Esophagus muscularis mucosa (tissue), 4 donors: ENCODE data around the gene C1orf21. TPM values are rescaled to one million over a fixed set of nuclear protein-coding genes. Genes with fewer than 3 reads are reported as not detected.

ENCODE experiments used
- DNase-seq: peaks from one replicate; pipeline ENCODE4 v3.0.0-alpha.2; 2017; ENCODE audit errors: extremely low spot score
- H3K27ac ChIP-seq, 4 donors: fragments of 200-600 bp; sonication (generic); replicated peaks in 1 of 4; 1 replicate in 3 of 4; 2 replicates in 1 of 4; pipeline ENCODE4 v1.5.1; 2016 to 2019; ENCODE audit warnings: mild to moderate bottlenecking in 1 of 4
- H3K27me3 ChIP-seq, 4 donors: fragments of 200-600 bp; sonication (generic); one replicate each; pipeline versions ENCODE4 v1.5.1 to v1.6.0; 2016 to 2019
- H3K36me3 ChIP-seq, 4 donors: fragments of 200-600 bp; sonication (generic); one replicate each; pipeline ENCODE4 v1.5.1; 2016 to 2019
- H3K4me1 ChIP-seq, 4 donors: fragments of 200-600 bp; sonication (generic); one replicate each; pipeline ENCODE4 v1.5.1; 2016 to 2019
- H3K4me3 ChIP-seq, 4 donors: fragments of 200-600 bp; sonication (generic); 1 replicate in 2 of 4; 2 replicates in 2 of 4; pipeline ENCODE4 v1.5.1; 2016 to 2019; ENCODE audit warnings: mild to moderate bottlenecking in 4 of 4, moderate library complexity in 1 of 4
- H3K9me3 ChIP-seq, 4 donors: fragments of 200-600 bp; sonication (generic); 1 replicate in 3 of 4; 2 replicates in 1 of 4; pipeline ENCODE4 v1.5.1; 2016 to 2019
- CTCF ChIP-seq, 3 experiments: fragments of 200-600 bp in 2 of 3; fragments of 450-650 bp in 1 of 3; sonication (generic) in 2 of 3; IDR thresholded peaks; one replicate each; pipeline ENCODE4 v1.5.1; 2017 to 2019; ENCODE audit warnings: antibody characterized with exemption in 3 of 3, mild to moderate bottlenecking in 2 of 3, moderate library complexity in 1 of 3
- EP300 ChIP-seq: sonication (generic); formaldehyde crosslinking; IDR thresholded peaks from one replicate; pipeline ENCODE4 v1.6.1; 2017; ENCODE audit warnings: antibody characterized with exemption
- POLR2A ChIP-seq: fragments of 450-650 bp; IDR thresholded peaks from one replicate; pipeline ENCODE4 v1.6.1; 2017; ENCODE audit warnings: antibody characterized with exemption, moderate library complexity, mild to moderate bottlenecking, low read depth
- POLR2AphosphoS5 ChIP-seq, 2 donors: sonication (generic); formaldehyde crosslinking; IDR thresholded peaks; one replicate each; pipeline ENCODE4 v1.6.1; 2017; ENCODE audit warnings: antibody characterized with exemption in 2 of 2
- WGBS: methylation state at CpG from one replicate; pipeline ENCODE4 v1.1.5; 2018; 5-methylcytosine and 5-hydroxymethylcytosine counted together
- intact Hi-C: fragments of 100-400 bp; cut with DNase I; formaldehyde crosslinking; loops from one replicate; pipeline ENCODE4 v1.15.1; 2023
- total RNA-seq, 4 donors: library from RNA; depleted of rRNA; stranded (reverse); fragments of >200 nt; gene quantifications; one replicate each; pipeline versions ENCODE4 v1.1.0 to v1.2.1, GENCODE V29; 2016

Gene C1orf21
- total RNA-seq, 4 donors from 2014 or later = 39.5 to 91.7 (median 58.8) TPM

- WGBS = 86% methylated on average over 5 of the region's 5 CpGs
- TF ChIP-seq CTCF (IDR thresholded peaks at IDR 0.05) (no peak), EP300 (no peak), POLR2A (no peak), POLR2AphosphoS5 (IDR thresholded peaks at IDR 0.05) (no peak)
Observed at GRCh38 chr1:184419350-184420161, 32.7 kb downstream of the C1orf21 start.

GRCh38 chr1:184422490-184423233, 35.8 kb downstream of the C1orf21 start:
- Histone ChIP-seq H3K9me3 (no peaks in the 10 kb centered on the region), H3K27ac (no peak overlapping the region), H3K4me3 (no peak overlapping the region), H3K36me3 (no peaks in the 10 kb centered on the region), H3K4me1 (peaks cover 22 to 68% (median 57%) of the 10 kb centered on the region in 4 donors), H3K27me3 (no peaks in the 10 kb centered on the region)
- 77% methylated on average over 9 of the region's 9 CpGs for WGBS
- intact Hi-C loops = no loop called here
- TF ChIP-seq EP300 (no peak), POLR2AphosphoS5 (IDR thresholded peaks at IDR 0.05) (no peak), CTCF (IDR thresholded peaks at IDR 0.05) (no peak), POLR2A (no peak)
- no peak for DNase-seq

More at GRCh38 chr1:184419350-184420161, 32.7 kb downstream of the C1orf21 start:
- no peak overlapping the region for H3K27ac ChIP-seq
- H3K9me3 ChIP-seq = no peaks in the 10 kb centered on the region
- intact Hi-C loops = no loop called here
- peaks cover 26 to 70% (median 62%) of the 10 kb centered on the region in 4 donors for H3K4me1 ChIP-seq
- H3K4me3 ChIP-seq = no peak overlapping the region
- H3K36me3 ChIP-seq = no peaks in the 10 kb centered on the region
- no peak for DNase-seq
- no peaks in the 10 kb centered on the region for H3K27me3 ChIP-seq

- no peak overlapping the region for H3K27ac ChIP-seq
- no peaks in the 10 kb centered on the region for H3K9me3 ChIP-seq
- no peak for DNase-seq
- H3K36me3 ChIP-seq = no peaks in the 10 kb centered on the region
- no peak for TF ChIP-seq POLR2AphosphoS5 (IDR thresholded peaks at IDR 0.05)
- TF ChIP-seq CTCF (IDR thresholded peaks at IDR 0.05) = no peak
- no peak for TF ChIP-seq POLR2A
- TF ChIP-seq EP300 = no peak
- peaks cover 15 to 68% (median 47%) of the 10 kb centered on the region in 4 donors for H3K4me1 ChIP-seq
- intact Hi-C loops = no loop called here
- H3K4me3 ChIP-seq = no peak overlapping the region
- H3K27me3 ChIP-seq = no peaks in the 10 kb centered on the region
- 88% methylated on average over 2 of the region's 2 CpGs for WGBS
Observed at GRCh38 chr1:184423649-184424048, 36.8 kb downstream of the C1orf21 start.

GRCh38 chr1:184424157-184424556, 37.3 kb downstream of the C1orf21 start:
- H3K4me3 ChIP-seq = no peak overlapping the region
- intact Hi-C loops = no loop called here
- no peak for TF ChIP-seq POLR2AphosphoS5 (IDR thresholded peaks at IDR 0.05)
- no peak for TF ChIP-seq EP300
- TF ChIP-seq CTCF (IDR thresholded peaks at IDR 0.05) = no peak
- no peak for TF ChIP-seq POLR2A
- no peak for DNase-seq
- H3K27me3 ChIP-seq = no peaks in the 10 kb centered on the region
- peaks cover 14 to 68% (median 44%) of the 10 kb centered on the region in 4 donors for H3K4me1 ChIP-seq
- H3K36me3 ChIP-seq = no peaks in the 10 kb centered on the region
- no peak overlapping the region for H3K27ac ChIP-seq
- H3K9me3 ChIP-seq = no peaks in the 10 kb centered on the region
- 74% methylated on average over 3 of the region's 3 CpGs for WGBS
